Activated B cell treated with CpG ODN at 0.5 μM for 24 hours (primary cell): ENCODE results near the gene TTLL8. TPM values are rescaled to one million over a fixed set of nuclear protein-coding genes. Genes with fewer than 3 reads are reported as not detected.

Source experiments
- ATAC-seq: fragments of 200-7000 bp; cut with Tn5 transposase; one replicate; pipeline ENCODE4 v1.10.0; 2021; ENCODE audit warnings: low read depth, mild to moderate bottlenecking, moderate library complexity
- CTCF ChIA-PET: fragments of 350-600 bp; sonication (Branson Sonifier 250); formaldehyde crosslinking; loops from one replicate; lab custom pipeline; 2021; ENCODE audit warnings: antibody characterized with exemption; lab: Charles Lee
- POLR2A ChIA-PET: fragments of 350-600 bp; sonication (Branson Sonifier 250); formaldehyde crosslinking; loops from one replicate; lab custom pipeline; 2021; ENCODE audit warnings: antibody characterized with exemption; lab: Charles Lee
- DNase-seq: peaks from one replicate; pipeline ENCODE4 v3.0.0; 2022
- H3K27ac Mint-ChIP-seq: one replicate; pipeline ENCODE4 v1.8.0; 2020; ENCODE audit warnings: mixed read lengths
- H3K27me3 Mint-ChIP-seq: one replicate; pipeline ENCODE4 v1.8.0; 2021; ENCODE audit warnings: mixed read lengths
- H3K36me3 Mint-ChIP-seq: one replicate; pipeline ENCODE4 v1.8.0; 2021; ENCODE audit warnings: low read depth, mixed read lengths
- H3K4me1 Mint-ChIP-seq: one replicate; pipeline ENCODE4 v1.8.0; 2021; ENCODE audit warnings: mixed read lengths
- H3K4me3 Mint-ChIP-seq: one replicate; pipeline ENCODE4 v1.8.0; 2020; ENCODE audit warnings: mild to moderate bottlenecking, mixed read lengths
- H3K9me3 Mint-ChIP-seq: one replicate; pipeline ENCODE4 v1.8.0; 2020; ENCODE audit warnings: mixed read lengths
- CTCF ChIP-seq: fragments of 200-600 bp; IDR thresholded peaks from one replicate; pipeline ENCODE4 v1.8.0; 2022; ENCODE audit warnings: antibody characterized with exemption, mild to moderate bottlenecking
- intact Hi-C: fragments of 100-400 bp; cut with micrococcal nuclease; formaldehyde crosslinking; loops from one replicate; pipeline ENCODE4 v1.15.1; 2024
- total RNA-seq: library from RNA; stranded (reverse); gene quantifications from 2 replicates; pipeline ENCODE4 v1.2.3, GENCODE V29; 2022

The TTLL8 gene
- total RNA-seq, 1 donor from 2014 or later, result not detected

GRCh38 chr22:50101870-50102565 lies 43.9 kb upstream of the TTLL8 start:
- no peaks in the 10 kb centered on the region for H3K9me3 Mint-ChIP-seq
- POLR2A ChIA-PET, result no interaction called here
- intact Hi-C loops, result no loop called here
- no peak overlapping the region for H3K4me3 Mint-ChIP-seq
- no peak for TF ChIP-seq CTCF
- H3K36me3 Mint-ChIP-seq, result no peaks in the 10 kb centered on the region
- H3K27ac Mint-ChIP-seq, result no peak overlapping the region
- CTCF ChIA-PET, result interaction anchor here (1.0 kb wide), 1 partner anchor 334 kb away, joined by 3 read pairs; no protein-coding TSS in a partner anchor
- no peak for DNase-seq
- peaks cover 19% of the 10 kb centered on the region for H3K4me1 Mint-ChIP-seq
- no peak for ATAC-seq
- H3K27me3 Mint-ChIP-seq, result peaks cover 14% of the 10 kb centered on the region

DNA sequence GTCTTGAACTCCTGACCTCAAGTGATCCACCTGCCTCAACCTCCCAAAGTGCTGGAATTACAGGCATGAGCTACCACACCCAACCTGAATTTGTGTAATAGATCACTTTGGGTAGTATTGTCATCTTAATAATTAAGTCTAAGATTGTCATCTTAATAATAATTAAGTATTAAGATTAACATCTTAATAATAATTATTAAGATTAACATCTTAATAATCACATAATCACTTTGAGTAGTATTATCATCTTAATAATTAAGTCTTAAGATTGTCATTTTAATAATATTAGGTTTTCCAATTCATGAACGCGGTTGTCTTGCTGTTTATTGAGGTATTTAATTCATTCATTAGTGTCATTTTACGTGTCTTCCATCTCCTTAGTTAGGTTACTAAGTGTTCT lies 40.0 kb upstream of the TTLL8 start:
- DNase-seq, result no peak
- peaks cover 25% of the 10 kb centered on the region for H3K27me3 Mint-ChIP-seq
- no peak overlapping the region for H3K4me3 Mint-ChIP-seq
- intact Hi-C loops, result no loop called here
- POLR2A ChIA-PET, result no interaction called here
- CTCF ChIA-PET, result interaction anchor here (0.6 kb wide), 1 partner anchor 35 kb away, joined by 3 read pairs; no protein-coding TSS in a partner anchor
- H3K4me1 Mint-ChIP-seq, result peaks cover 10% of the 10 kb centered on the region
- ATAC-seq, result no peak
- H3K36me3 Mint-ChIP-seq, result no peaks in the 10 kb centered on the region
- no peaks in the 10 kb centered on the region for H3K9me3 Mint-ChIP-seq
- no peak for TF ChIP-seq CTCF
- no peak overlapping the region for H3K27ac Mint-ChIP-seq

GRCh38 chr22:50092342-50092741 lies 34.2 kb upstream of the TTLL8 start:
- Mint-ChIP-seq H3K27ac (no peak overlapping the region), H3K9me3 (peaks cover 7% of the 10 kb centered on the region), H3K4me3 (no peak overlapping the region), H3K27me3 (peaks cover 18% of the 10 kb centered on the region), H3K36me3 (no peaks in the 10 kb centered on the region), H3K4me1 (no peaks in the 10 kb centered on the region)
- intact Hi-C loops, result no loop called here
- POLR2A ChIA-PET, result no interaction called here
- DNase-seq (no peak), ATAC-seq (no peak)
- CTCF ChIA-PET, result no interaction called here
- TF ChIP-seq CTCF, result no peak

DNA sequence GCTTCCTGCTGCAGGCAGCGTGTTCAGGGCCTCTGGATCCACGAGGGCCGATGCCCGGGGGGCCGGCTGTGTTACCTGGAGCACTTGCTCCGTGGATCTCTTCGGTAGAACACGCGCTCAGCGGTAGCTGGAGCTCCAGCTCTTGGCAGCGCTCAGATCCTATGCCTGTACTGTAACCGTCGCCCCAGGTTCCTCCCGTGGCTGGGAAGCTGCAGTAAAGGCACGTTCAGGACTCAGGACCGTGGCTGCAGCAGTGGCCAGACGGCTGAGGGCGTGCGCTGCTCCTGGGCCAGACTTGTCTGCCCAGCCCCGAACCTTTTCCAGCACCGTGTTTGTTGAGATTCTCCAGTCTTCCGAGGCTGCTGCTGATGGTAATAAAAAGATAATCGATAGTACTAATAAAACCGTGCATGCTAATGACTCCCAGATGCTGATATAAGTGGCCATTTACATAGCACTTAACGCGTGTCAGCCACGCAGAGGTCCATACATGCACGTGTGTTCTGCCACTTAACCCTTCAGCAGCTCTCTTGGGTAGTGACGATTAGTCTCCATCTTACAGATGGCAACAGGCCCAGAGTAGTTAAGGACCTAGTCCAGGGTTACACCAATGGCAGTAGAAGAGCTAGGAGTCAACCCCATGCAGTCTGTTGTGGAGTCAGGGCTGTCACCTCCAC lies 33.1 kb upstream of the TTLL8 start:
- peaks cover 4% of the 10 kb centered on the region for H3K36me3 Mint-ChIP-seq
- H3K9me3 Mint-ChIP-seq, result peaks cover 11% of the 10 kb centered on the region
- H3K27ac Mint-ChIP-seq, result no peak overlapping the region
- DNase-seq (no peak), ATAC-seq (no peak)
- peaks cover 3% of the 10 kb centered on the region for H3K4me1 Mint-ChIP-seq
- no peak overlapping the region for H3K4me3 Mint-ChIP-seq
- CTCF ChIA-PET, result no interaction called here
- intact Hi-C loops, result no loop called here
- POLR2A ChIA-PET, result no interaction called here
- peaks cover 17% of the 10 kb centered on the region for H3K27me3 Mint-ChIP-seq
- no peak for TF ChIP-seq CTCF

GRCh38 chr22:50090412-50090714 lies 32.3 kb upstream of the TTLL8 start:
- ChIA-PET POLR2A (no interaction called here), CTCF (no interaction called here)
- H3K27me3 Mint-ChIP-seq, result peaks cover 17% of the 10 kb centered on the region
- peaks cover 3% of the 10 kb centered on the region for H3K4me1 Mint-ChIP-seq
- intact Hi-C loops, result no loop called here
- H3K27ac Mint-ChIP-seq, result no peak overlapping the region
- ATAC-seq (no peak), DNase-seq (no peak)
- TF ChIP-seq CTCF, result no peak
- H3K9me3 Mint-ChIP-seq, result peaks cover 11% of the 10 kb centered on the region
- H3K4me3 Mint-ChIP-seq, result no peak overlapping the region
- peaks cover 4% of the 10 kb centered on the region for H3K36me3 Mint-ChIP-seq
